ENCODE data around the gene RASL10A. TPM values are rescaled to one million over a fixed set of nuclear protein-coding genes. Genes with fewer than 3 reads are reported as not detected.

The RASL10A gene
- total RNA-seq, 6 donors from 2014 or later: 1.2 to 33.5 (median 2.0) TPM

- no peak for ATAC-seq (ENCODE audit: low FRiP score in 2 of 2)
- WGBS, 2 donors: 94% methylated on average over 5 of the region's 8 CpGs; no CpG with 5 or more reads in 1 of the 2 donors
Measured at GRCh38 chr22:29340566-29340965, 25.1 kb upstream of the RASL10A start.

DNA sequence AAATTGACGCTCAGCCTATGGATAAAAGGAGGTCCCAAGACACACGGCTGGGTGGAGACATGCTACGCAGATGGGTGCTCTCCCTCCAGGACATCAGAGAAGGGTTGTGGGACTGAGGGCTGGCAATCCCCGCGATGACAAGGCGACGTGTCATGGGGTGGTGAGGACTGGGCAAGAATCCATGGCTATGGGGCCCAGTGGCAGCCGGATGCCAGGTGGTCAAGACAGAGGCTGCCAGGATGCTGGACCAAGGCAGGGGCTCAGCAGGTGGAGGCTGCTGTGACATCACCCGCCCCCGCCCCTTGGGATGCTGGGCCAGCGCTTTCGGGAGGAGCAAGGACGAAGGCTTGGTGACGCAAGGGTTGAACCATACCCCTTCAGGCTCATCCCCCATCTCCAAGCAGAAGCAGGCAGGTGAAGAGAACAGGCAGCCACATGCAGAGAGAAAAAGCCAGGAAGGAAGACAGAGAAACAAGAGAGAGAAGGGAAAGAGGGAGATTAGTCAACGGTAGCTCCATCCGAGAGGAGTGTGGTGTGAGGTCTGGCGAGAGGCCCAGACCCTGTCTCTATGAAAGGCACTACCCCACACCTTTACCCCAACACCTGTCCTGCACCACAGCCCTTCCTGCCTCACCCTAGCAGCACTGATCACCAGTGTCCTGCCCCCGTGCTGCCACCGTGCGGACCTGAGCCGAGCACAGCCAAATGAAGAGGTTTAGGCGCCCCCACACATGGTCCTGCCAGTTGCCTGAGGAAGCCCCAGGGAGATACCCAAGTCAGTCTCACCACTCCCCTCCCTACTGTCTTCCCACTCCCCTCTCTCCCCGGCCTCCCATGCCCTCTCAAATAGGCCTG, 24.1 kb upstream of the RASL10A start:
- H3K4me1 ChIP-seq: peaks cover 0 to 16% (median 4%) of the 10 kb centered on the region in 4 donors
- H3K4me3 ChIP-seq: no peak overlapping the region
- no peak for TF ChIP-seq CTCF (IDR thresholded peaks at IDR 0.05)
- TF ChIP-seq POLR2A (IDR thresholded peaks at IDR 0.05): no peak
- H3K27me3 ChIP-seq: no peaks in the 10 kb centered on the region
- H3K27ac ChIP-seq: no peak overlapping the region
- DNase-seq: no peak
- 87 to 92% methylated on average over 22 to 23 of the region's 23 CpGs for WGBS, 2 donors
- ATAC-seq (ENCODE audit: low FRiP score in 2 of 2): no peak
- H3K9me3 ChIP-seq: no peaks in the 10 kb centered on the region
- peaks cover 33 to 99% (median 81%) of the 10 kb centered on the region in 4 donors for H3K36me3 ChIP-seq

More at GRCh38 chr22:29340566-29340965, 25.1 kb upstream of the RASL10A start:
- Histone ChIP-seq H3K27ac (no peak overlapping the region), H3K9me3 (no peaks in the 10 kb centered on the region), H3K36me3 (peaks cover 33 to 97% (median 79%) of the 10 kb centered on the region in 4 donors), H3K4me3 (no peak overlapping the region), H3K27me3 (no peaks in the 10 kb centered on the region), H3K4me1 (peaks cover 0 to 16% (median 5%) of the 10 kb centered on the region in 4 donors)
- no peak for DNase-seq
- TF ChIP-seq EP300 (IDR thresholded peaks at IDR 0.05) (no peak), POLR2AphosphoS5 (IDR thresholded peaks at IDR 0.05) (no peak)

DNA sequence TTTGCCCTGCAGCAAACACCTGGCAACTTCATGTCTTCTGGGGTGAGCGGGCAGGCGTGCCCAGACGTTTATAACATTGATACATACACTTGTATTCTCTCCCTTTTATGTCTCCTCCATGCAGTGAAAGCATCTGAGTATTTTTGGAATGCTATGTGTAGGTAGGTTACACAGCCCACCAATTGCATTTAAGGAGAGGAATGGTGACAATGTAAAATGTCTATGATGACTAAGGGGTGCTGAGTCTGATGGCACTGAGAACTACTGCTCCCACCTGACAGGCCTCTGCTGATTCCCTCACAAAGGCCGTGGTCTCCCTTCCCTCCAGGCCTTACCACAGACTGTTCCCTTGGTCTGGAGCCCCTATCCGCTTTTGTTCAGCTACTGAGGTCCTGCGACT, 22.9 kb upstream of the RASL10A start:
- DNase-seq: no peak
- H3K27me3 ChIP-seq: no peaks in the 10 kb centered on the region
- no peak overlapping the region for H3K27ac ChIP-seq
- TF ChIP-seq POLR2A (IDR thresholded peaks at IDR 0.05) (no peak), CTCF (IDR thresholded peaks at IDR 0.05) (no peak), POLR2AphosphoS5 (IDR thresholded peaks at IDR 0.05) (no peak), EP300 (IDR thresholded peaks at IDR 0.05) (no peak)
- ATAC-seq (ENCODE audit: low FRiP score in 2 of 2): no peak
- 95 to 97% methylated on average over 5 to 6 of the region's 6 CpGs for WGBS, 2 donors
- H3K4me3 ChIP-seq: no peak overlapping the region
- no peaks in the 10 kb centered on the region for H3K9me3 ChIP-seq
- H3K36me3 ChIP-seq: peaks cover 35 to 100% (median 86%) of the 10 kb centered on the region in 4 donors
- H3K4me1 ChIP-seq: peaks cover 0 to 9% (median 1%) of the 10 kb centered on the region in 4 donors

- Histone ChIP-seq H3K4me3 (no peak overlapping the region), H3K4me1 (peaks cover 0 to 9% (median 0%) of the 10 kb centered on the region in 4 donors), H3K27me3 (no peaks in the 10 kb centered on the region), H3K9me3 (no peaks in the 10 kb centered on the region), H3K27ac (no peak overlapping the region), H3K36me3 (peaks cover 35 to 100% (median 90%) of the 10 kb centered on the region in 4 donors)
- ATAC-seq (ENCODE audit: low FRiP score in 2 of 2): no peak
- TF ChIP-seq EP300 (IDR thresholded peaks at IDR 0.05) (no peak), POLR2AphosphoS5 (IDR thresholded peaks at IDR 0.05) (no peak), POLR2A (IDR thresholded peaks at IDR 0.05) (no peak), CTCF (IDR thresholded peaks at IDR 0.05) (no peak)
- WGBS, 2 donors: 83 to 89% methylated on average over 12 of the region's 12 CpGs
- DNase-seq: peak in 1 of 2 donors; percentile 60
Measured at GRCh38 chr22:29337631-29338284, 22.3 kb upstream of the RASL10A start.

DNA sequence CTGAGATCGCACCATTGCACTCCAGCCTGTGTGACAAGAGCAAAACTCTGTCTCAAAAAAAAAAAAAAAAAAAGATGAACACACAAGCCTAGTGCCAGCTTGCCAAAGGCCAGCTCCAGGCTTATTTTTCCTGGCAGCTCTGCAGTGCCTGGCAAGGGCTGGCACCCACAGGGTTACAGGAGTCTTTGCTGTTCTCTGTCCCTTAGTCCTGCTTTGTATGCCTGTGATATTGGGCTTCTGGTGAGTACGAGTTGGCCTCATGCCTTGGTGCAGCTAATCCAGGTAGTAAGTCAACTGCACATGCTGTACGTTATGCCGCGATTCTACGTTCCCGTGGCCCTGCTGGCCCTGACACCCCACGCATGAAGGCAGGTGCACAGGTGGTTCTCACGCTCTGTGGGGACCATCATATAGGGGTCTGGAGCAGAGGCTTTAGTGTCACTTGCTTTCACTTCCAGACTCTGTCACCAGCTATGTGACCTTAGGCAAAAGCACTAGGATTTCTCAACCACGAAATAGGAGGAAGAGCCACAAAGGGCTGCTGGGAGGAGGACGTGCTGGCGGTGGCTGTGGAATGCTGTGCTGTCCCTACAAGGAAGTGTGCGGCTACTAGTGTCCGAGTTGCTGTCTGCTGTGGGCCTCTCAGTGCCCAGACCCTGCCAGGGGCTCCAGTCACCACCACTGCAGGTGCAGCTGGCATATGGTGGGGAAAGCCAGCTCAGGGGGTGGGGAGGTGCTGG, 21.4 kb upstream of the RASL10A start:
- TF ChIP-seq CTCF (IDR thresholded peaks at IDR 0.05) (no peak), EP300 (IDR thresholded peaks at IDR 0.05) (no peak), POLR2AphosphoS5 (IDR thresholded peaks at IDR 0.05) (no peak), POLR2A (IDR thresholded peaks at IDR 0.05) (no peak)
- H3K27me3 ChIP-seq: no peaks in the 10 kb centered on the region
- peaks cover 0 to 3% (median 0%) of the 10 kb centered on the region in 4 donors for H3K4me1 ChIP-seq
- no peaks in the 10 kb centered on the region for H3K9me3 ChIP-seq
- H3K27ac ChIP-seq: no peak overlapping the region
- H3K4me3 ChIP-seq: no peak overlapping the region
- H3K36me3 ChIP-seq: peaks cover 32 to 100% (median 89%) of the 10 kb centered on the region in 4 donors
- ATAC-seq (ENCODE audit: low FRiP score in 2 of 2): peak in 1 of 2 donors; percentile 9
- DNase-seq: peak in 1 of 2 donors; percentile 40
- WGBS, 2 donors: 87 to 95% methylated on average over 10 to 13 of the region's 14 CpGs
